SK-N-SH (cell line): Measurements from ENCODE around the gene LRRC26. TPM values are rescaled to one million over a fixed set of nuclear protein-coding genes. Genes with fewer than 3 reads are reported as not detected.
A peak's percentile ranks its signal among the peaks of the same experiment; 100 is the strongest.

Source experiments
- CTCF ChIA-PET: fragments of 300-600, 350-600 bp; formaldehyde crosslinking; extraction: SDS; loops from one replicate; lab custom pipeline; 2021; lab: Yijun Ruan, JAX
- POLR2A ChIA-PET: fragments of 350-600 bp; sonication (Branson Sonifier 250); formaldehyde crosslinking; extraction: SDS; loops from one replicate; lab custom pipeline; 2020; ENCODE audit warnings: antibody characterized with exemption, inconsistent platforms; lab: Yijun Ruan, JAX
- DNase-seq: peaks from one replicate; pipeline ENCODE4 v3.0.0; 2012
- H2AFZ ChIP-seq: fragments of 200-600 bp; sonication (generic); 2 replicates; pipeline ENCODE4 v1.8.1; 2016; ENCODE audit warnings: antibody characterized with exemption, mild to moderate bottlenecking, low read depth
- H3F3A ChIP-seq: fragments of 200-600 bp; sonication (generic); replicated peaks from 2 replicates; pipeline ENCODE3; 2016; ENCODE audit warnings: antibody characterized with exemption, mild to moderate bottlenecking; ENCODE audit not compliant: insufficient read depth
- H3K27ac ChIP-seq, 2 experiments: fragments of 200-500 bp in 1 of 2; fragments of 200-600 bp in 1 of 2; sonication (Bioruptor generic) in 1 of 2; sonication (generic), shearing (Covaris generic) in 1 of 2; 2 replicates each; pipeline versions ENCODE4 v1.5.1 to v1.6.1; 2014 to 2016; ENCODE audit warnings: low read depth in 2 of 2, inconsistent platforms in 1 of 2, low read length in 1 of 2, mild to moderate bottlenecking in 1 of 2, mixed read lengths in 1 of 2
- H3K27me3 ChIP-seq: fragments of 200-600 bp; sonication (generic), shearing (Covaris generic); 2 replicates; pipeline ENCODE4 v1.6.1; 2016; ENCODE audit warnings: mixed run types; ENCODE audit not compliant: insufficient read depth
- H3K36me3 ChIP-seq, 2 experiments: fragments of 200-500 bp in 1 of 2; fragments of 200-600 bp in 1 of 2; sonication (Bioruptor generic) in 1 of 2; sonication (generic) in 1 of 2; replicated peaks in 1 of 2; 2 replicates each; pipeline versions ENCODE3 to v1.5.1; 2014 to 2016; ENCODE audit warnings: low read length in 1 of 2, mild to moderate bottlenecking in 1 of 2; ENCODE audit not compliant: insufficient read depth in 2 of 2, control insufficient read depth in 1 of 2
- H3K4me1 ChIP-seq, 2 experiments: fragments of 200-500 bp in 1 of 2; fragments of 200-600 bp in 1 of 2; sonication (Bioruptor generic) in 1 of 2; sonication (generic), shearing (Covaris generic) in 1 of 2; 2 replicates each; pipeline versions ENCODE4 v1.5.1 to v1.6.1; 2014 to 2016; ENCODE audit warnings: low read depth in 1 of 2, low read length in 1 of 2, mixed run types in 1 of 2; ENCODE audit not compliant: insufficient read depth in 2 of 2, control insufficient read depth in 1 of 2
- H3K4me2 ChIP-seq: fragments of 200-600 bp; sonication (generic), shearing (Covaris generic); 2 replicates; pipeline ENCODE4 v1.6.1; 2017; ENCODE audit warnings: mixed run types
- H3K4me3 ChIP-seq, 2 experiments: fragments of 200-500 bp in 1 of 2; fragments of 200-600 bp in 1 of 2; sonication (Bioruptor generic) in 1 of 2; sonication (generic), shearing (Covaris generic) in 1 of 2; 2 replicates each; pipeline versions ENCODE4 v1.5.1 to v1.8.1; 2014 to 2016; ENCODE audit warnings: low read depth in 2 of 2, inconsistent platforms in 1 of 2, low read length in 1 of 2, mild to moderate bottlenecking in 1 of 2, mixed read lengths in 1 of 2, moderate library complexity in 1 of 2
- H3K79me2 ChIP-seq: fragments of 200-600 bp; sonication (generic); 2 replicates; pipeline ENCODE4 v1.8.1; 2017; ENCODE audit warnings: mild to moderate bottlenecking; ENCODE audit not compliant: insufficient read depth
- H3K9ac ChIP-seq: fragments of 200-600 bp; sonication (generic); 2 replicates; pipeline ENCODE4 v1.6.1; 2017; ENCODE audit warnings: mixed run types
- H3K9me2 ChIP-seq: fragments of 200-600 bp; sonication (generic); 2 replicates; pipeline ENCODE4 v1.6.1; 2017; ENCODE audit warnings: mixed run types
- H3K9me3 ChIP-seq: fragments of 200-600 bp; sonication (generic); 2 replicates; pipeline ENCODE4 v1.6.1; 2017; ENCODE audit warnings: mixed run types, mild to moderate bottlenecking, moderate library complexity
- H4K20me1 ChIP-seq: fragments of 200-600 bp; sonication (generic); 2 replicates; pipeline ENCODE4 v1.6.1; 2017; ENCODE audit warnings: mild to moderate bottlenecking, mixed run types; ENCODE audit not compliant: insufficient read depth
- CHD2 ChIP-seq: fragments of 150-350 bp; IDR thresholded peaks from 2 replicates; pipeline ENCODE4 v1.6.1; 2018; ENCODE audit warnings: low read length; ENCODE audit not compliant: partially characterized antibody
- EZH2phosphoT487 ChIP-seq: fragments of 200-600 bp; sonication (generic); IDR thresholded peaks from 2 replicates; pipeline ENCODE4 v1.6.1; 2017; ENCODE audit warnings: low read depth, mixed run types, mild to moderate bottlenecking, antibody characterized with exemption, moderate library complexity, borderline replicate concordance
- FOXJ3 ChIP-seq: sonication (generic); formaldehyde crosslinking; IDR thresholded peaks from 2 replicates; pipeline ENCODE4 v1.5.1; 2020; ENCODE audit warnings: mild to moderate bottlenecking, missing genetic modification reagents
- GABPA ChIP-seq: IDR thresholded peaks from 2 replicates; pipeline ENCODE4 v1.4.0; 2012; ENCODE audit warnings: low read depth, mild to moderate bottlenecking
- GATA2 ChIP-seq: sonication (generic); formaldehyde crosslinking; IDR thresholded peaks from 2 replicates; pipeline ENCODE4 v1.5.0; 2020; ENCODE audit warnings: mild to moderate bottlenecking, missing genetic modification reagents
- JUND ChIP-seq: IDR thresholded peaks from 2 replicates; pipeline ENCODE4 v1.4.0; 2012
- MEF2A ChIP-seq: IDR thresholded peaks from 2 replicates; pipeline ENCODE4 v1.4.0; 2012; ENCODE audit warnings: low read depth, borderline replicate concordance
- POLR2AphosphoS5 ChIP-seq: IDR thresholded peaks from 2 replicates; pipeline ENCODE4 v1.6.1; 2012; ENCODE audit warnings: low read depth, low read length
- SIN3A ChIP-seq: IDR thresholded peaks from 2 replicates; pipeline ENCODE4 v1.6.1; 2012; ENCODE audit warnings: low read depth, mild to moderate bottlenecking, low read length, moderate library complexity, borderline replicate concordance
- SMC3 ChIP-seq: IDR thresholded peaks from 2 replicates; pipeline ENCODE4 v1.6.1; 2012; ENCODE audit warnings: low read depth, low read length, improper control_type of control experiment
- TAF1 ChIP-seq: IDR thresholded peaks from 2 replicates; pipeline ENCODE4 v1.6.1; 2012; ENCODE audit warnings: low read depth, mild to moderate bottlenecking, low read length, moderate library complexity, borderline replicate concordance
- YY1 ChIP-seq: IDR thresholded peaks from 2 replicates; pipeline ENCODE4 v1.4.0; 2012; ENCODE audit warnings: low read depth, mild to moderate bottlenecking
- WGBS: methylation state at CpG from one replicate; pipeline ENCODE4 v1.1.6; 2017; ENCODE audit warnings: low lambda C conversion rate; 5-methylcytosine and 5-hydroxymethylcytosine counted together
- polyA plus RNA-seq, 3 experiments: library from polyadenylated mRNA; depleted of rRNA; stranded (reverse); fragments of >200 nt; gene quantifications; 2 replicates each; pipeline ENCODE4 v1.2.3, GENCODE V29; 2012
- TF ChIP-seq, protein P1 (sequence below): fragments of 200-600 bp; sonication (generic); IDR thresholded peaks from 2 replicates; pipeline ENCODE4 v1.6.1; 2017; ENCODE audit warnings: antibody characterized with exemption, mild to moderate bottlenecking, moderate library complexity
- TF ChIP-seq, protein P2 (sequence below): IDR thresholded peaks from 2 replicates; pipeline ENCODE4 v1.4.0; 2012; ENCODE audit warnings: low read depth
- TF ChIP-seq, protein P3 (sequence below): fragments of 150-350 bp; IDR thresholded peaks from 2 replicates; pipeline ENCODE4 v1.6.1; 2016; ENCODE audit warnings: mild to moderate bottlenecking, low read depth, low read length
- TF ChIP-seq, protein P4 (sequence below): IDR thresholded peaks from 2 replicates; pipeline ENCODE4 v1.4.0; 2012; ENCODE audit warnings: low read depth, borderline replicate concordance

LRRC26 gene
- polyA plus RNA-seq, 1 of the 3 experiments (the other 2 are of a cell fraction), result not detected

DNA sequence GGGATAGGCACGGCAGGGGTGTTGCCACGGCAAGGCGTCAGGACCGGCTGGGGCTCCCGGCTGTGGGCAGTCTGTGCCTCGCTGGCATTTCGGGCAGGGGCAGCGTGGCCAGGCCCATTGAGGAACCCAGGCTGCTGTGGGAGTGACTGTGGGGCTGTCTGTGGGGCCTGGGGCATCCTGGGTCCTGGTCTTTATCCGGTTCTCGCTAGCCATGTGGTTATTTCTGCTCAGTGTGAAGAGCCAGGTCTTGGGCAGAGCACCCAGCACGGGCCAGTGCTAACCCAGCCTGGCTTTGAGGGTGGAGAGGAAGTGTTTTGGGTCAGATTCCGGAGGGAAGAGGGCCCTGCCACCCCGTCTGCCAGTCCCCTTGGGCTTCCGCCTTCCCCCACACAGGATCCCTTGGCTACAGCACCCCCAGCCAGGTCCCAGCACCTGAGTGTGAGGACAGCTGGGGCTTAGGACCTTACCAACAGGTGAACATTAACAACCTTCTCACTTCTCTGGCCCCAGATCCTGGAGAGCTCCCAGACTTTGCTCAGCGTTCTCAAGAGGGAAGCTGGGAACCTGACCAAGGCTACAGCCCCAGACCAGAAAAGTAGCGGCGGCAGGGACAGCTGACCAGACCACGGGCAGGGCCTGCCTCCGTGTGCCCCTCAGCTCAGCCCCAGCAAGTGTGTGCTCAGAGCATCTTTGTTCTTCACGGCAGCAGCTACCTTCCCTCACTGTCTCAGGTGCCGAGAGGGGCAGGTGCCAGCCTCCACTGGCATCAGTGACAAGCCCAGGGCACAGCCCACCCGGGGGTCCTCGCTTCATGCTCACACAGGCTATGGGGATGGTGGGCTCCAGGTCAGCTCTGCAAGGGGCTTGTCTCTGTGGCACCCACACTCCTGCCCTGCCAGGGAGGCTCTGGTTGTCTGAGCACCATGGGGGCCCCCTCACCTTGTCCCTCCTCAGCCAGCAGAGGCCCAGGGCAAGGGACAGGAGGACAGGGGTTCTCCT is 19.7 kb upstream of the LRRC26 start:
- H3K79me2 ChIP-seq, result peaks cover 64% of the 10 kb centered on the region
- CTCF ChIA-PET, result interaction anchor here (0.8 to 3.5 kb wide), 21 partner anchors 8 to 347 kb away, joined by 3 to 24 read pairs (median 4); partner anchors contain the start of genes CYSRT1, LRRC26, NDOR1 and RNF224
- POLR2A ChIA-PET, result interaction anchor here (0.7 to 2.7 kb wide), 8 partner anchors 9 to 60 kb away, joined by 3 to 20 read pairs (median 6); partner anchors contain the start of genes GRIN1, NDOR1, RNF224 and TMEM203
- peak overlapping the region; percentile 99 for H3K4me2 ChIP-seq
- H4K20me1 ChIP-seq, result peaks cover 34% of the 10 kb centered on the region
- H3K27me3 ChIP-seq, result no peaks in the 10 kb centered on the region
- H3K9me2 ChIP-seq, result no peaks in the 10 kb centered on the region
- peak overlapping the region; percentile 85 for H3K9ac ChIP-seq
- H3K27ac ChIP-seq, result peak overlapping the region; percentile 91 to 95
- peaks cover 16% of the 10 kb centered on the region for H3F3A ChIP-seq
- peaks cover 12 to 33% of the 10 kb centered on the region in 2 experiments; a peak in 3 of 4 replicates for H3K4me1 ChIP-seq
- DNase-seq, result peak; percentile 72
- WGBS, result 33% methylated on average over 18 of the region's 23 CpGs
- no peak overlapping the region for H2AFZ ChIP-seq
- no peaks in the 10 kb centered on the region for H3K9me3 ChIP-seq
- H3K36me3 ChIP-seq, result peaks cover 3 to 32% of the 10 kb centered on the region in 2 experiments
- peak overlapping the region; percentile 71 to 84 for H3K4me3 ChIP-seq
- no peak for TF ChIP-seq MEF2A
- TF ChIP-seq, protein P1, sequence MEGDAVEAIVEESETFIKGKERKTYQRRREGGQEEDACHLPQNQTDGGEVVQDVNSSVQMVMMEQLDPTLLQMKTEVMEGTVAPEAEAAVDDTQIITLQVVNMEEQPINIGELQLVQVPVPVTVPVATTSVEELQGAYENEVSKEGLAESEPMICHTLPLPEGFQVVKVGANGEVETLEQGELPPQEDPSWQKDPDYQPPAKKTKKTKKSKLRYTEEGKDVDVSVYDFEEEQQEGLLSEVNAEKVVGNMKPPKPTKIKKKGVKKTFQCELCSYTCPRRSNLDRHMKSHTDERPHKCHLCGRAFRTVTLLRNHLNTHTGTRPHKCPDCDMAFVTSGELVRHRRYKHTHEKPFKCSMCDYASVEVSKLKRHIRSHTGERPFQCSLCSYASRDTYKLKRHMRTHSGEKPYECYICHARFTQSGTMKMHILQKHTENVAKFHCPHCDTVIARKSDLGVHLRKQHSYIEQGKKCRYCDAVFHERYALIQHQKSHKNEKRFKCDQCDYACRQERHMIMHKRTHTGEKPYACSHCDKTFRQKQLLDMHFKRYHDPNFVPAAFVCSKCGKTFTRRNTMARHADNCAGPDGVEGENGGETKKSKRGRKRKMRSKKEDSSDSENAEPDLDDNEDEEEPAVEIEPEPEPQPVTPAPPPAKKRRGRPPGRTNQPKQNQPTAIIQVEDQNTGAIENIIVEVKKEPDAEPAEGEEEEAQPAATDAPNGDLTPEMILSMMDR, result 0 out of 2 replicates have a peak, but pooled peaks have one; percentile 2
- TF ChIP-seq, protein P2, sequence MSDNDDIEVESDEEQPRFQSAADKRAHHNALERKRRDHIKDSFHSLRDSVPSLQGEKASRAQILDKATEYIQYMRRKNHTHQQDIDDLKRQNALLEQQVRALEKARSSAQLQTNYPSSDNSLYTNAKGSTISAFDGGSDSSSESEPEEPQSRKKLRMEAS, result no peak
- TF ChIP-seq, protein P3, sequence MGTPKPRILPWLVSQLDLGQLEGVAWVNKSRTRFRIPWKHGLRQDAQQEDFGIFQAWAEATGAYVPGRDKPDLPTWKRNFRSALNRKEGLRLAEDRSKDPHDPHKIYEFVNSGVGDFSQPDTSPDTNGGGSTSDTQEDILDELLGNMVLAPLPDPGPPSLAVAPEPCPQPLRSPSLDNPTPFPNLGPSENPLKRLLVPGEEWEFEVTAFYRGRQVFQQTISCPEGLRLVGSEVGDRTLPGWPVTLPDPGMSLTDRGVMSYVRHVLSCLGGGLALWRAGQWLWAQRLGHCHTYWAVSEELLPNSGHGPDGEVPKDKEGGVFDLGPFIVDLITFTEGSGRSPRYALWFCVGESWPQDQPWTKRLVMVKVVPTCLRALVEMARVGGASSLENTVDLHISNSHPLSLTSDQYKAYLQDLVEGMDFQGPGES, result no peak
- TF ChIP-seq SMC3, result no peak

DNA sequence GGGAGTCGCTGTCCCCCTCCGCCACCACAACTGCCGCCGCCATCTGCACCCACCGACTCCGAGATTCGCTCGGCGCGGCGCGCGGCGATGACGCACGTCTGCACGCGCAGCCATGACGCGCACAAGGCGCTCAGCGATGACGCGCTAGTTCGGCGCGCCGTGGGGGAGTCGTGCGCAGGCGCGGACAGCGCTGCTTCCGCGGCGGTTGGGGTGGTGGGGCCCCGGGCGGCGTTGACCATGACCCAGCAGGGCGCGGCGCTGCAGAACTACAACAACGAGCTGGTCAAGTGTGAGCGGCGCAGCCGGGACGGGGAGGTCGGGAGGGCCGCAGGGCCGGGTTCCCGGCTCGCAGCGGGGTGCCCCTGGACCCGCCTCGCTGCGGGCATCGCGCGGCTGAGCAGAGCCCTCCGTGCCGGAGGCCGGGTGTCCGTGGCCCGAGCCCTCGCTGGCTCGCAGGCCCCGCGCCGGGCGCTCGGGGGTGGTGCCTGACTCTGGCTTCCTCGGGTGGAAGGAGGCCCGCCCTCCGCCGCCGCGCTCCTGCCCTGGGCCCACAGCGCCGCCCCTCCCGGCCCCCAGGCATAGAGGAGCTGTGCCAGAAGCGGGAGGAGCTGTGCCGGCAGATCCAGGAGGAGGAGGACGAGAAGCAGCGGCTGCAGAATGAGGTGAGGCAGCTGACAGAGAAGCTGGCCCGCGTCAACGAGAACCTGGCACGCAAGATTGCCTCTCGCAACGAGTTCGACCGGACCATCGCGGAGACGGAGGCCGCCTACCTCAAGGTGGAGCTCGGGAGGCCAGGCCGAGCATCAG is 18.8 kb upstream of the LRRC26 start, which contains the start of the genes ANAPC2 and SSNA1:
Gene ANAPC2 (minus strand): TSS at position 71 of the 807 bp plus-strand sequence. CDS start 28 bp downstream, at position 43.
Gene SSNA1 (plus strand): TSS at position 187 of the 807 bp plus-strand sequence. CDS start 51 bp downstream, at position 238.
- peaks cover 12 to 33% of the 10 kb centered on the region in 2 experiments; a peak in 3 of 4 replicates for H3K4me1 ChIP-seq
- H3K27ac ChIP-seq, result peak within 1 kb of the TSS; percentile 91 to 95
- WGBS, result under 1% methylated on average over 39 of the region's 98 CpGs
- H3K4me3 ChIP-seq, result peak within 1 kb of the TSS; percentile 71 to 84
- peak within 1 kb of the TSS; percentile 85 for H3K9ac ChIP-seq
- H3K36me3 ChIP-seq, result peaks cover 3 to 41% of the 10 kb centered on the region in 2 experiments
- H3F3A ChIP-seq, result peaks cover 16% of the 10 kb centered on the region
- DNase-seq, result peak; percentile 99
- H3K9me2 ChIP-seq, result no peaks in the 10 kb centered on the region
- H4K20me1 ChIP-seq, result peaks cover 31% of the 10 kb centered on the region
- H2AFZ ChIP-seq, result 0 out of 2 replicates have a peak within 1 kb of the TSS, but pooled peaks have one; percentile 65
- H3K27me3 ChIP-seq, result no peaks in the 10 kb centered on the region
- no peaks in the 10 kb centered on the region for H3K9me3 ChIP-seq
- H3K79me2 ChIP-seq, result peaks cover 61% of the 10 kb centered on the region
- H3K4me2 ChIP-seq, result peak within 1 kb of the TSS; percentile 99
- ChIA-PET POLR2A (interaction anchor here (0.6 to 2.7 kb wide), 12 partner anchors 8 to 62 kb away, joined by 3 to 20 read pairs (median 6); partner anchors contain the start of genes GRIN1, LRRC26, NDOR1 and RNF208), CTCF (interaction anchor here (0.6 to 3.5 kb wide), 22 partner anchors 9 to 517 kb away, joined by 3 to 24 read pairs (median 4); partner anchors contain the start of genes CYSRT1, LRRC26, NDOR1 and RNF224)
- peak; percentile 83 for TF ChIP-seq YY1
- 0 out of 2 replicates have a peak, but pooled peaks have one; percentile 40 for TF ChIP-seq FOXJ3
- peak; percentile 87 for TF ChIP-seq POLR2AphosphoS5
- TF ChIP-seq EZH2phosphoT487, result no peak
- TF ChIP-seq GATA2 (CRISPR knock-in tag), result 0 out of 2 replicates have a peak, but pooled peaks have one; percentile 25
- TF ChIP-seq JUND, result no peak
- TF ChIP-seq, protein P2, result peak; percentile 52; the same call in 1 of the 2 replicates
- peak; percentile 86 for TF ChIP-seq CHD2
- peak; percentile 54 for TF ChIP-seq GABPA
- peak; percentile 95; the same call in 1 of the 2 replicates for TF ChIP-seq SIN3A
- peak; percentile 81 for TF ChIP-seq TAF1
- TF ChIP-seq, protein P4, sequence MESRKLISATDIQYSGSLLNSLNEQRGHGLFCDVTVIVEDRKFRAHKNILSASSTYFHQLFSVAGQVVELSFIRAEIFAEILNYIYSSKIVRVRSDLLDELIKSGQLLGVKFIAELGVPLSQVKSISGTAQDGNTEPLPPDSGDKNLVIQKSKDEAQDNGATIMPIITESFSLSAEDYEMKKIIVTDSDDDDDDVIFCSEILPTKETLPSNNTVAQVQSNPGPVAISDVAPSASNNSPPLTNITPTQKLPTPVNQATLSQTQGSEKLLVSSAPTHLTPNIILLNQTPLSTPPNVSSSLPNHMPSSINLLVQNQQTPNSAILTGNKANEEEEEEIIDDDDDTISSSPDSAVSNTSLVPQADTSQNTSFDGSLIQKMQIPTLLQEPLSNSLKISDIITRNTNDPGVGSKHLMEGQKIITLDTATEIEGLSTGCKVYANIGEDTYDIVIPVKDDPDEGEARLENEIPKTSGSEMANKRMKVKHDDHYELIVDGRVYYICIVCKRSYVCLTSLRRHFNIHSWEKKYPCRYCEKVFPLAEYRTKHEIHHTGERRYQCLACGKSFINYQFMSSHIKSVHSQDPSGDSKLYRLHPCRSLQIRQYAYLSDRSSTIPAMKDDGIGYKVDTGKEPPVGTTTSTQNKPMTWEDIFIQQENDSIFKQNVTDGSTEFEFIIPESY, result no peak
